Mesenchymal stem cell (in vitro differentiated cells and primary cell): ENCODE data around the gene SP8.
A peak's percentile ranks its signal among the peaks of the same experiment; 100 is the strongest.

Experiments
- DNase-seq: peaks from one replicate; pipeline ENCODE4 v3.0.0-alpha.2; 2013
- H2AFZ ChIP-seq: one replicate; pipeline ENCODE4 v1.6.1; 2013; ENCODE audit warnings: low read depth, mild to moderate bottlenecking, control low read depth, inconsistent platforms, low read length, moderate library complexity
- H2AK5ac ChIP-seq: 2 replicates; pipeline ENCODE4 v1.6.1; 2013; ENCODE audit warnings: low read length, moderate library complexity, mild to moderate bottlenecking, inconsistent platforms; ENCODE audit not compliant: severe bottlenecking
- H2BK120ac ChIP-seq: one replicate; pipeline ENCODE4 v1.6.1; 2013; ENCODE audit warnings: low read depth, mild to moderate bottlenecking, inconsistent platforms, low read length, moderate library complexity
- H2BK12ac ChIP-seq, 2 experiments: one replicate each; pipeline ENCODE4 v1.6.1; 2013; ENCODE audit warnings: inconsistent platforms in 2 of 2, low read length in 2 of 2, mild to moderate bottlenecking in 2 of 2, moderate library complexity in 2 of 2, control low read depth in 1 of 2
- H2BK15ac ChIP-seq: one replicate; pipeline ENCODE4 v1.6.1; 2013; ENCODE audit warnings: mild to moderate bottlenecking, low read depth, inconsistent platforms; ENCODE audit not compliant: poor library complexity, severe bottlenecking
- H2BK5ac ChIP-seq: 2 replicates; pipeline ENCODE4 v1.6.1; 2013; ENCODE audit warnings: low read depth, mild to moderate bottlenecking, low read length, control low read depth, inconsistent platforms; ENCODE audit not compliant: poor library complexity, severe bottlenecking
- H3K14ac ChIP-seq, 2 experiments: one replicate each; pipeline ENCODE4 v1.6.1; 2013; ENCODE audit warnings: inconsistent platforms in 2 of 2, low read length in 2 of 2, control low read depth in 1 of 2, mild to moderate bottlenecking in 1 of 2, moderate library complexity in 1 of 2
- H3K18ac ChIP-seq, 2 experiments: one replicate each; pipeline ENCODE4 v1.6.1; 2013; ENCODE audit warnings: inconsistent platforms in 2 of 2, low read length in 2 of 2, control low read depth in 1 of 2, low read depth in 1 of 2, mild to moderate bottlenecking in 1 of 2
- H3K23ac ChIP-seq, 2 experiments: one replicate each; pipeline ENCODE4 v1.6.1; 2013; ENCODE audit warnings: inconsistent platforms in 2 of 2, low read length in 2 of 2, mild to moderate bottlenecking in 2 of 2, moderate library complexity in 2 of 2, control low read depth in 1 of 2
- H3K27ac ChIP-seq: 2 replicates; pipeline ENCODE4 v1.5.1; 2013; ENCODE audit warnings: mild to moderate bottlenecking, moderate library complexity, low read length, control low read depth, inconsistent platforms; ENCODE audit not compliant: poor library complexity, severe bottlenecking
- H3K27me3 ChIP-seq, 2 experiments: 2 replicates each; pipeline versions ENCODE4 v1.6.1 to v1.7.0; 2013; ENCODE audit warnings: low read length in 2 of 2, mild to moderate bottlenecking in 2 of 2, moderate library complexity in 2 of 2, control low read depth in 1 of 2, inconsistent platforms in 1 of 2; ENCODE audit not compliant: control insufficient read depth in 1 of 2, insufficient read depth in 1 of 2
- H3K36me3 ChIP-seq, 2 experiments: 2 replicates each; pipeline versions ENCODE4 v1.6.1 to v1.7.0; 2013; ENCODE audit warnings: low read length in 2 of 2, control low read depth in 1 of 2, inconsistent platforms in 1 of 2, low read depth in 1 of 2, mild to moderate bottlenecking in 1 of 2; ENCODE audit not compliant: insufficient read depth in 2 of 2, control insufficient read depth in 1 of 2
- H3K4ac ChIP-seq, 2 experiments: one replicate each; pipeline ENCODE4 v1.6.1; 2013; ENCODE audit warnings: inconsistent platforms in 2 of 2, low read length in 2 of 2, mild to moderate bottlenecking in 2 of 2, moderate library complexity in 2 of 2, control low read depth in 1 of 2, low read depth in 1 of 2
- H3K4me1 ChIP-seq: 2 replicates; pipeline ENCODE4 v1.6.1; 2013; ENCODE audit warnings: low read depth, low read length, control low read depth; ENCODE audit not compliant: control insufficient read depth, insufficient read depth
- H3K4me2 ChIP-seq: 2 replicates; pipeline ENCODE4 v1.6.1; 2013; ENCODE audit warnings: low read length, mild to moderate bottlenecking, inconsistent platforms; ENCODE audit not compliant: poor library complexity, severe bottlenecking
- H3K4me3 ChIP-seq, 2 experiments: 2 replicates each; pipeline versions ENCODE4 v1.5.1 to v1.7.0; 2013; ENCODE audit warnings: low read length in 2 of 2, mild to moderate bottlenecking in 2 of 2, control low read depth in 1 of 2, low read depth in 1 of 2; ENCODE audit not compliant: insufficient read depth in 1 of 2
- H3K79me1 ChIP-seq: replicated peaks from 2 replicates; pipeline ENCODE4 v1.6.1; 2013; ENCODE audit warnings: mild to moderate bottlenecking, control low read depth, low read length, inconsistent platforms; ENCODE audit not compliant: poor library complexity, severe bottlenecking
- H3K9ac ChIP-seq: 2 replicates; pipeline ENCODE4 v1.7.0; 2013; ENCODE audit warnings: mild to moderate bottlenecking, low read length, moderate library complexity
- H3K9me3 ChIP-seq: 2 replicates; pipeline ENCODE4 v1.7.0; 2013; ENCODE audit warnings: mild to moderate bottlenecking, low read length; ENCODE audit not compliant: control insufficient read depth
- H4K8ac ChIP-seq: one replicate; pipeline ENCODE4 v1.6.1; 2013; ENCODE audit warnings: inconsistent platforms, mild to moderate bottlenecking, low read length, moderate library complexity
- H4K91ac ChIP-seq: one replicate; pipeline ENCODE4 v1.6.1; 2013; ENCODE audit warnings: mild to moderate bottlenecking, low read length, inconsistent platforms
- WGBS: methylation state at CpG from one replicate; pipeline ENCODE4 v1.1.7; 2013; ENCODE audit warnings: mixed read lengths; 5-methylcytosine and 5-hydroxymethylcytosine counted together

SP8 gene

DNA sequence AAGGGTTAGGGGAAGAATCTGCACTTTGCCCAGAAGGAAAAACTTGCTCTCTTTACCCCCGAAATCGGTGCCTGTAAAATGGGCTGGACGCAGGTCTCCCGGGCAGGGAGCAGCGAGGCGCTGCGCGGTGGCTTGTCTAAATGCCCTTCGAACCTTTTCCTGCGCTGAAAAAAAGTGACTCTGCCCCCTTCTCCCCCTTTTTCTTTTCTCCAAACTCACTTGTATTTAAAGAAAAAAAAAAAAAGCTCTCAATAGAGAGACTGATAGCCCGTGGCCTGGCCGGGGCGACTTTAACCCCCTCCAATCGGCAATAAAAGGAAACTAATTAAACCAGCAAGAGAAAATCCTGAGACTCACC is 286 bp downstream of the SP8 start:
- no peak overlapping the region for H3K27ac ChIP-seq
- H4K8ac ChIP-seq: no peak overlapping the region
- H3K4me3 ChIP-seq: peak overlapping the region in 1 of 2 experiments; percentile 70
- H3K14ac ChIP-seq: no peak overlapping the region
- H3K18ac ChIP-seq: no peak overlapping the region
- peaks cover 83 to 95% of the 10 kb centered on the region in 2 experiments for H3K27me3 ChIP-seq
- H4K91ac ChIP-seq: no peak overlapping the region
- H2BK5ac ChIP-seq: no peak overlapping the region
- H3K4me1 ChIP-seq: peaks cover 34% of the 10 kb centered on the region
- H3K9ac ChIP-seq: no peak overlapping the region
- DNase-seq: no peak
- peak overlapping the region; percentile 94 for H3K4me2 ChIP-seq
- under 1% methylated on average over 13 of the region's 14 CpGs for WGBS
- H2BK15ac ChIP-seq: no peak overlapping the region
- peaks cover 0 to 2% of the 10 kb centered on the region in 2 experiments for H3K36me3 ChIP-seq
- H3K23ac ChIP-seq: no peak overlapping the region
- no peaks in the 10 kb centered on the region for H3K9me3 ChIP-seq
- H2BK120ac ChIP-seq: no peak overlapping the region
- H3K79me1 ChIP-seq: no peaks in the 10 kb centered on the region
- no peak overlapping the region for H2BK12ac ChIP-seq
- no peak overlapping the region for H2AFZ ChIP-seq
- H3K4ac ChIP-seq: no peak overlapping the region
- H2AK5ac ChIP-seq: no peak overlapping the region

GRCh38 chr7:20786049-20786412 is 655 bp downstream of the SP8 start:
- no peak overlapping the region for H3K18ac ChIP-seq

DNA sequence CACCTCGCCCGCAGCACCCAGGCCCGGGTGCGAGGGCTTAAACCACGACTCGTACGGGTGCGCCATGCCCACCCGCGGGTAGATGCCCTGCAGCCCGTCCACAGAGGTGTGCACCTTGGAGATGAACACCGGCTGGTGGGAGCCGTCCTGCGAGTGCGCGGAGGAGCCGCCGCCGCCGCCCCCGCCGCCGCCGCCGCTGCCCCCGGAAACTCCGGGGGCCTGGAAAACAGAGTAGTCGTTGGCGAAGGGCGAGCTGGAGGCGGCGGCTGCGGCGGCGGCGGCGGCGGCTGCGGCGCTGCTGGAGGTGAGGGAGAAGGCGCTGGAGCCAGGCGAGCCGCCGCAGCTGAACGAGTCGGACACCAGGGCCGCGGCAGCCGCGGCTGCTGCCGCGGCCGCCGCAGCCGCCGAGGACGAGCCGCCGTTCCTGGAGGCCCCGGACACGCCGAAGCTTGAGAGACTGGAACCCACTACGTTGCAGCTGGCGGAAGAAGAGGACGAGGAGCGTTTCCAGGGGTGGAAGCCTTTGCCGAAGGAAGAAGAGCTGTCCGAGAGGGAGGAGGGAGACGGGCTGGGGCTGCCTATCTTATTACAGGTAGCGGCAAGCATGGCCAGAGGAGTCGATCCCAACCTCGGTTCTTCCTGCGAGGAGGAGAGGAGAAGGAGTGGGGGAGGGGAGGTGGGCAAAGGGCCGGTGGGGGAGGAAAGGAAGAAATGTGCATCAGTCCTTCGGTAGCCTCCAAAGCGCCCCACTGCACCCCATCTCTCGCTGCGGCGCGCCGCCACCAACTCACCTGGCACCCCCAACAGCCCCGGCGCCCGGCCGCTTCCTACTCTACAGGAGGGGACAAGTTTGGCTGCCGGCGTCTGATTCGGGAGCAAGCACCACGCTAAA is 1.3 kb downstream of the SP8 start:
- Histone ChIP-seq H4K8ac (no peak overlapping the region), H3K4me2 (peak overlapping the region; percentile 94), H3K79me1 (no peaks in the 10 kb centered on the region), H3K9me3 (no peaks in the 10 kb centered on the region), H3K27ac (no peak overlapping the region), H3K14ac (no peak overlapping the region), H2BK120ac (no peak overlapping the region), H3K36me3 (peaks cover 0 to 2% of the 10 kb centered on the region in 2 experiments), H2BK5ac (no peak overlapping the region), H2AK5ac (no peak overlapping the region), H3K23ac (no peak overlapping the region), H3K27me3 (peaks cover 79 to 95% of the 10 kb centered on the region in 2 experiments), H3K4me3 (peak overlapping the region in 1 of 2 experiments; percentile 70), H2AFZ (no peak overlapping the region), H4K91ac (no peak overlapping the region), H2BK15ac (peak overlapping the region; percentile 80), H3K4ac (no peak overlapping the region), H3K9ac (no peak overlapping the region), H3K18ac (no peak overlapping the region), H2BK12ac (no peak overlapping the region), H3K4me1 (peaks cover 30% of the 10 kb centered on the region)
- no peak for DNase-seq
- under 1% methylated on average over 60 of the region's 89 CpGs for WGBS

More at GRCh38 chr7:20786049-20786412, 655 bp downstream of the SP8 start:
- Histone ChIP-seq H2BK12ac (no peak overlapping the region), H2AK5ac (no peak overlapping the region), H4K8ac (no peak overlapping the region), H3K9ac (no peak overlapping the region), H2AFZ (no peak overlapping the region), H3K79me1 (no peaks in the 10 kb centered on the region), H2BK15ac (no peak overlapping the region), H3K4me1 (peaks cover 33% of the 10 kb centered on the region), H2BK5ac (no peak overlapping the region), H3K4me3 (peak overlapping the region in 1 of 2 experiments; percentile 70), H3K23ac (no peak overlapping the region), H3K27me3 (peaks cover 79 to 95% of the 10 kb centered on the region in 2 experiments), H4K91ac (no peak overlapping the region), H3K14ac (no peak overlapping the region), H3K36me3 (peaks cover 0 to 2% of the 10 kb centered on the region in 2 experiments), H3K4ac (no peak overlapping the region), H2BK120ac (no peak overlapping the region), H3K4me2 (peak overlapping the region; percentile 94), H3K27ac (no peak overlapping the region), H3K9me3 (no peaks in the 10 kb centered on the region)
- DNase-seq: peak; percentile 18
- 1% methylated on average over 10 of the region's 10 CpGs for WGBS

GRCh38 chr7:20784388-20785156 is 2.1 kb downstream of the SP8 start:
- peaks cover 0 to 2% of the 10 kb centered on the region in 2 experiments for H3K36me3 ChIP-seq
- no peak overlapping the region for H2BK120ac ChIP-seq
- peaks cover 30% of the 10 kb centered on the region for H3K4me1 ChIP-seq
- H2AK5ac ChIP-seq: no peak overlapping the region
- no peaks in the 10 kb centered on the region for H3K9me3 ChIP-seq
- WGBS: 2% methylated on average over 85 of the region's 93 CpGs
- H3K9ac ChIP-seq: no peak overlapping the region
- H4K91ac ChIP-seq: no peak overlapping the region
- H2AFZ ChIP-seq: peak overlapping the region; percentile 82
- H3K27ac ChIP-seq: no peak overlapping the region
- peaks cover 77 to 95% of the 10 kb centered on the region in 2 experiments for H3K27me3 ChIP-seq
- H2BK15ac ChIP-seq: peak overlapping the region; percentile 80
- H3K23ac ChIP-seq: peak overlapping the region in 1 of 2 experiments; percentile 94
- H2BK12ac ChIP-seq: no peak overlapping the region
- no peak overlapping the region for H2BK5ac ChIP-seq
- H3K14ac ChIP-seq: no peak overlapping the region
- no peaks in the 10 kb centered on the region for H3K79me1 ChIP-seq
- peak overlapping the region; percentile 33 to 40 for H3K18ac ChIP-seq
- H3K4me3 ChIP-seq: peak overlapping the region in 1 of 2 experiments; percentile 28
- peak overlapping the region in 1 of 2 experiments; percentile 26 for H3K4ac ChIP-seq
- H3K4me2 ChIP-seq: peak overlapping the region; percentile 63
- peak overlapping the region; percentile 64 for H4K8ac ChIP-seq
- DNase-seq: no peak
